Nephron (organoid): ENCODE data around the gene ISYNA1.
"Not testable (repeated sequence)": the region's sequence is repeated elsewhere in the genome, so short reads cannot be mapped to it uniquely, and the experiment has no call there.

ENCODE experiments used
- H3K27ac Mint-ChIP-seq, 3 experiments: 2 replicates each; pipeline ENCODE4 v1.8.0; 2020; ENCODE audit warnings: mixed read lengths in 3 of 3, mild to moderate bottlenecking in 2 of 3, moderate library complexity in 1 of 3
- H3K27me3 Mint-ChIP-seq: 2 replicates; pipeline ENCODE4 v1.8.0; 2021; ENCODE audit warnings: low read depth, mild to moderate bottlenecking, moderate library complexity, mixed read lengths
- H3K36me3 Mint-ChIP-seq: 2 replicates; pipeline ENCODE4 v1.8.0; 2020; ENCODE audit warnings: low read depth, mixed read lengths
- H3K4me1 Mint-ChIP-seq: 2 replicates; pipeline ENCODE4 v1.8.0; 2020; ENCODE audit warnings: mixed read lengths
- H3K4me3 Mint-ChIP-seq, 3 experiments: 2 replicates each; pipeline ENCODE4 v1.8.0; 2020; ENCODE audit warnings: mild to moderate bottlenecking in 3 of 3, mixed read lengths in 3 of 3, moderate library complexity in 2 of 3
- H3K9me3 Mint-ChIP-seq: 2 replicates; pipeline ENCODE4 v1.8.0; 2020; ENCODE audit warnings: mixed read lengths
- TF ChIP-seq, protein P1 (sequence below), 3 experiments: fragments of 200-600 bp; sonication (generic); IDR thresholded peaks; one replicate each; pipeline ENCODE4 v1.5.0; 2021; ENCODE audit warnings: antibody characterized with exemption in 3 of 3; ENCODE audit not compliant: unreplicated experiment in 3 of 3

ISYNA1 gene

GRCh38 chr19:18414504-18415177, 23.3 kb downstream of the ISYNA1 start:
- peaks cover 53% of the 10 kb centered on the region for H3K4me1 Mint-ChIP-seq
- peak overlapping the region; percentile 98 to 99 (median 98) for H3K27ac Mint-ChIP-seq
- no peaks in the 10 kb centered on the region for H3K36me3 Mint-ChIP-seq
- peak overlapping the region; percentile 76 to 81 (median 78) for H3K4me3 Mint-ChIP-seq
- peaks cover 5% of the 10 kb centered on the region for H3K27me3 Mint-ChIP-seq
- H3K9me3 Mint-ChIP-seq: no peaks in the 10 kb centered on the region
- TF ChIP-seq, protein P1, sequence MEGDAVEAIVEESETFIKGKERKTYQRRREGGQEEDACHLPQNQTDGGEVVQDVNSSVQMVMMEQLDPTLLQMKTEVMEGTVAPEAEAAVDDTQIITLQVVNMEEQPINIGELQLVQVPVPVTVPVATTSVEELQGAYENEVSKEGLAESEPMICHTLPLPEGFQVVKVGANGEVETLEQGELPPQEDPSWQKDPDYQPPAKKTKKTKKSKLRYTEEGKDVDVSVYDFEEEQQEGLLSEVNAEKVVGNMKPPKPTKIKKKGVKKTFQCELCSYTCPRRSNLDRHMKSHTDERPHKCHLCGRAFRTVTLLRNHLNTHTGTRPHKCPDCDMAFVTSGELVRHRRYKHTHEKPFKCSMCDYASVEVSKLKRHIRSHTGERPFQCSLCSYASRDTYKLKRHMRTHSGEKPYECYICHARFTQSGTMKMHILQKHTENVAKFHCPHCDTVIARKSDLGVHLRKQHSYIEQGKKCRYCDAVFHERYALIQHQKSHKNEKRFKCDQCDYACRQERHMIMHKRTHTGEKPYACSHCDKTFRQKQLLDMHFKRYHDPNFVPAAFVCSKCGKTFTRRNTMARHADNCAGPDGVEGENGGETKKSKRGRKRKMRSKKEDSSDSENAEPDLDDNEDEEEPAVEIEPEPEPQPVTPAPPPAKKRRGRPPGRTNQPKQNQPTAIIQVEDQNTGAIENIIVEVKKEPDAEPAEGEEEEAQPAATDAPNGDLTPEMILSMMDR (IDR thresholded peaks at IDR 0.05; ENCODE audit: unreplicated experiment in 3 of 3): no peak

GRCh38 chr19:18412610-18413239, 25.2 kb downstream of the ISYNA1 start:
- Mint-ChIP-seq H3K27me3 (peaks cover 5% of the 10 kb centered on the region), H3K4me3 (peak overlapping the region in 2 of 3 experiments; percentile 11 to 26), H3K9me3 (no peaks in the 10 kb centered on the region), H3K4me1 (peaks cover 40% of the 10 kb centered on the region), H3K36me3 (no peaks in the 10 kb centered on the region), H3K27ac (peak overlapping the region; percentile 42 to 76 (median 54))
- TF ChIP-seq, protein P1 (IDR thresholded peaks at IDR 0.05; ENCODE audit: unreplicated experiment in 3 of 3): no peak

- H3K27me3 Mint-ChIP-seq: no peaks in the 10 kb centered on the region
- no peaks in the 10 kb centered on the region for H3K36me3 Mint-ChIP-seq
- H3K27ac Mint-ChIP-seq: peak overlapping the region in 1 of 3 experiments; percentile 40
- H3K4me3 Mint-ChIP-seq: no peak overlapping the region
- peaks cover 9% of the 10 kb centered on the region for H3K4me1 Mint-ChIP-seq
- H3K9me3 Mint-ChIP-seq: no peaks in the 10 kb centered on the region
- TF ChIP-seq, protein P1 (IDR thresholded peaks at IDR 0.05; ENCODE audit: unreplicated experiment in 3 of 3): peak in 2 of 3 experiments; percentile 23 to 26
These were observed 29.9 kb downstream of the ISYNA1 start for GRCh38 chr19:18408053-18408476.

DNA sequence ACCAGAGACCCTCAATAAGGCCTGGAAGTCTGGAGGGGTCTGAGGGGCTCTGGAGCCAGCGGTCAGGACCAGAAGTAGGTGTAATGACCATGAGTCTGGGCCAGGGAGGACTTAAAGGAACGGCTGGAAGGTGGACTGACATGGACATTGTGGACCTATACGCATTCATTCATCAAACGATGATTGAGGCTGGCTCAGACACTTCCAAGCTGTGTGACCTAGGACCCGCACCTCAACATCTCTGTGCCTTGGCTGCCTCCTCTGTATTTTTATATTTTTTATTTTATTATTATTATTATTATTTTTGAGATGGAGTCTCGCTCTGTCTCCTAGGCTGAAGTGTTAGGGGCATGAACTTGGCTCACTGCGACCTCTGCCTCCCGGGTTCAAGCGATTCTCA, 31.2 kb downstream of the ISYNA1 start:
- Mint-ChIP-seq H3K36me3 (no peaks in the 10 kb centered on the region), H3K4me3 (no peak overlapping the region), H3K4me1 (peaks cover 22% of the 10 kb centered on the region), H3K27me3 (no peaks in the 10 kb centered on the region), H3K9me3 (no peaks in the 10 kb centered on the region), H3K27ac (no peak overlapping the region)
- TF ChIP-seq, protein P1 (IDR thresholded peaks at IDR 0.05; ENCODE audit: unreplicated experiment in 3 of 3): no peak

GRCh38 chr19:18405754-18406153, 32.2 kb downstream of the ISYNA1 start:
- not testable (repeated sequence) for H3K4me3 Mint-ChIP-seq, H3K36me3 Mint-ChIP-seq, H3K27ac Mint-ChIP-seq, H3K27me3 Mint-ChIP-seq, H3K9me3 Mint-ChIP-seq
- peaks cover 28% of the 10 kb centered on the region for H3K4me1 Mint-ChIP-seq

- not testable (repeated sequence) for H3K9me3 Mint-ChIP-seq, H3K27me3 Mint-ChIP-seq, H3K36me3 Mint-ChIP-seq
- H3K4me1 Mint-ChIP-seq: peaks cover 24% of the 10 kb centered on the region
- peak overlapping the region; percentile 34 to 68 (median 53) for H3K4me3 Mint-ChIP-seq
- peak overlapping the region; percentile 96 to 98 (median 98) for H3K27ac Mint-ChIP-seq
These were observed 35.3 kb downstream of the ISYNA1 start for GRCh38 chr19:18402455-18403248.
